Activated CD8-positive, alpha-beta memory T cell treated with anti-CD3 and anti-CD28 coated beads, Interleukin-2, amount 50 U/mL, for 1 hour (primary cell): Measurements from ENCODE around the gene TMEM140.
"Not testable (repeated sequence)": the region's sequence is repeated elsewhere in the genome, so short reads cannot be mapped to it uniquely, and the experiment has no call there.

Experiments
- DNase-seq: peaks from one replicate; pipeline ENCODE4 v3.0.0-alpha.2; 2020; ENCODE audit errors: extremely low read depth

Gene TMEM140

DNA sequence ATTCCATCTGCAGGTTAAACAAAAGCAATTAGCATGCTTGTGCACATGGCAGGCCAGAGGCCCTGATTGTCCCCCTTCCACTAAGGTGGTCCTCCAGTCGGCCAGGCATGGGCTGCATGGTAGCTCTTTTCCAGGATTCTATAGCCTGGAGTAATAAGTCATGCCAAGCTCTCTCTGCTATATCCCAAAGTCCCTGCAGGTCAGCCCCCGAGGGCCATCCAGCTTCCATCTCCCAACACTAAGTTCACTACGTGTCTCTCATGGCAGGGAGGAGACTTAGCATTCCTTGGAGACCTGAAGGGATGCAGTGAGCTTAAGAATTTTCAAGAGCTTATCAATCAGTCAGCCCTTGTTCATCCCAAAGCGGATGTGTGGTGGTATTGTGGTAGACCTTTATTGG is 26.0 kb downstream of the TMEM140 start:
- DNase-seq: not testable (repeated sequence)

DNA sequence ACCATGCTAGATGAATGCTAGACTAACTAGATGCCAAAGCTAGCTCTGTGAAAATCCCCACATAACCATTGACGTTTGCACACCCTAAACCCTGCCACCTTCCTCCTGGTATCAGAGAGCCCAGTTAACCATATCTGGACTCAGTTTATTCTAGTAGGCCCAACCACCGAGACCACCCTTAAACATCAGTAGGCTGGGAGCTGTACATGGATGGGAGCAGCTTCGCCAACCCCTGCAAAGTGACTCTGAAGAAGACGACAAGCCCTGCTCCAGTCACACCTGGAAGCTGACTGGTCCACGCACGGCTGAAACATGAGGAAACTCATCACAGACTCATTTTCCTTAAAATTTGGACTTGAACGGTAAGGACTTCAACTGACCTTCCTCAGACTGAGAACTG is 27.1 kb downstream of the TMEM140 start:
- DNase-seq: no peak

DNA sequence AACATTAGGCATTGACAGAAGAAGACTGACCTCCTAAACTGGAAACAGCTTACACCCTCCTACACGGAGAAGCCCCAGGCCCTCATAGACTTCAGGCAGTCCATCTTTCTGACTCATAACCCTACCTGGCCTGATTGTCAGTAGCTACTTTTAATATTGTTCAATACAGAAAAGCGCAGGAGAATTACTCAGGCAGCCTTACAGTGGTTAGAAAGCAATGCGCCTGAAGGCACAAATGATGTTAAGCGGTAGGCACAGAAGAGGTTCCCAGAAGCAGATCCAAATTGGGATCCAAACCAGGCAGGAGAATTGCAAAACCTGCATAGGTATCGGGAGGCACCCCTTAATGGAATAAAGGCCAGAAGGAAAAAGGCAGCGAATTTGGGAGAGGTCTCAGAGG is 28.1 kb downstream of the TMEM140 start:
- no peak for DNase-seq

DNA sequence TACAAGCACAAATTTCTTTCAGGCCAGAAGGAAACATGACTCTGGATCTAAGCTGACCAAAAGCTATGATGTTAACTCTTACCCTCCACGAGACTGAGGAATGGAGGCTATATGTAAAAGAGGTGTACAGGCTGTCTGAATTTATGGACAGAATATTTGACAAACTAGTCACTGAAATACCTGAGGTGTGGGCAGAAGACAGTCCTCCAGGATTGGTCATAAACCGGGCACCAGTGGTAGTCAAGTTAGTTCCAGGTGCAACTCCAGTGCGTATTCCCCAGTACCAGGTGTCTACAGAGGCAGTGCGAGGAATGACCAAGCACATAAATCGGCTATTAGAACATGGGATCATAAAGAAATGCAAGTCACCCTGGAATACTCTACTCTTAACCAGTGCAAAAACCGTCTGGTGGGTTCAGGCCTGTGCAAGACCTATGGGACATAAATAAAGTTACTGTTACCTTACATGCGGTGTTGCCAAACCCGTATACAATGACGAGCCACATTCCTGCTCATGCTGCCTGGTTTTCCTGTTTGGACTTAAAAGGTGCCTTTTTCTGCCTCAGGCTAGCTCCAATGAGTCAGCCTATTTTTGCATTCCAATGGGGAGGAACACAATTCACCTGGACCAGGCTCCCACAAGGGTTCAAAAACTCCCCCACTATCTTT is 29.3 kb downstream of the TMEM140 start:
- no peak for DNase-seq

DNA sequence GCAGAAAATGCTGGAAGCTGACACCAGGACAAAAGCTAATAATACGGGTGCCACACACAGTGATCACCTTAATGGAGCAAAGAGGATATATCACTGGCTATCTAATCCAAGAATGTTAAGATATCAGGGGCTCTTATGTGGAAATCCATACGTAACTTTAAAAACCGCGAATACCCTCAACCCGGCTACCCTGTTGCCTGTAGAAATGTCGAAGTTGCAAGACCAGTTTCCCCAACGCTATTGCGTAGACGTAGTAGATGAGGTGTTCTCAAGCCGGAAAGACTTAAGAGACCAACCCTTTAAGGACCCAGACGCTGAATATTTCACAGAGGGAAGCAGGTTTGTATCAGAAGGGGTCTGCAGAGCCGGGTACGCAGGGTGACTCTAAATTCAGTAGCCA is 30.5 kb downstream of the TMEM140 start:
- no peak for DNase-seq

DNA sequence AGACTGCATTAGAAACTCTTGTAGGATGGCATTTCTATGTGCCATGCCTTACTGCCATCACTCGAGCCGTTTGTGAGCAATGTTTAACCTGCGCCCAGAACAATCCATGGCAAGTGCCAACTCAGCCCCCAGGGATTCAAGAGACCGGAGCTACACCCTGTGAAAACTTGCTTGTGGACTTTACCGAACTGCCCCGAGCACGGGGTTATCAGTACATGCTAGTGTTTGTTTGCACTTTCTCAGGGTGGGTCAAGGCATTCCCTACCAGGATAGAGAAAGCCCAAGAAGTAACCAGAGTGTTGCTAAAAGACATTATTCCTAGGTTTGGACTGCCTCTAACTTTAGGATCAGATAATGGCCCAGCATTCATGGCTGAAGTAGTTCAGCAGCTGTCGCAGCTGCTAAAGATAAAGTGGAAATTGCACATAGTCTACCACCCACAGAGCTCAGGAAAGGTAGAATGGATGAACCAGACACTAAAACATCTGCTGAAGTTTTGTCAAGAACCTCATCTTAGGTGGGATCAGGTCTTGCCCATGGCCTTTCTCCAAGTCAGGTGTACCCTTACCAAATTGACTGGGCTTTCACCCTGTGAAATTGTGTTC is 31.6 kb downstream of the TMEM140 start:
- DNase-seq: no peak

DNA sequence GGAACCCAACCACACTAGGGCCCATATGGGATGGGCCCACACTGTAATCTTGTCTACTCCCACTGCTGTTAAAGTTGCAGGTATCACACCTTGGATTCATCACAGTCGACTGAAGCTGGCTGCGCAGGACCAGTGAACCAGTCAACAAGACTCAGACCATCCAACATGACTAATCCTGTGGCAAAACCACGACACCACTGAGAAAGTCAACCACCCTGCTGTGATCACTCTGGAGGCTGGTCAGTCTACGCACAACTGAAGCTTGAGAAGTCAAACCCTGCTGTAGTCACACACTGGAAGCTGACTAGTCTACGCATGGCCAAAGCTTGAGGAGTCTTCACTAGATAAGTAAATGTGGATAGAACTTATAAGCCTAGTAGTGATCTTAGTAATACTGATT is 32.2 kb downstream of the TMEM140 start:
- no peak for DNase-seq

DNA sequence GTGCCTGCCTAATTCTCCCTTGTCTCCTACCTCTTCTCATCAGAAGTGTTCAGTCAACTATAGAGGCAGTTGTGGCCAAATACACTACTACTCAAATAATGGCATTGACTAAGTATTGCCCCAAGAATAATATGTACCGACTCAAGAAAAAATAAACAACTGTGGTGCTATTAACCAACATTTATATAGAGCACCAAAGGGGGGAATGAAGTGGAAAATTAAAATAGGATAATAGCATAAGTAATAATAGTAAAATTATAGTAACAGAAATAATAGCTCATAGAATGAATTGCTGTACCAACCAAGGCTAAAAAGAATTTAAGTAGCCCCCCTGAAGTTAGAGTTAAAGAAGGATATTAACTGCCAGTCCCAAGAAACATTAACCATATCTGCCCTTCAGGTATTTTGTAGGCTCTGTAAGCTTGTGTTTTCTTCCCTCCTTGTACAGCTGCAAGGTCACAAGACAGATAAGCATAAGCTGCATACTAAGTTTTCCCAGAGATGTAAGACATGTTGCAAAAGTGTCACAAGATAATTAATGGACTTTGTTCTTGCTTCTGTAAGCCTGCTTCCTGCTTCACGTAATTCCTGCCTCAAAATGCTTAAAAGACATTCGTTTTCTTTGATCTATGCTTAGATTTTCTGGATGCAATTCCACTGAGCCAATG is 33.5 kb downstream of the TMEM140 start:
- no peak for DNase-seq

DNA sequence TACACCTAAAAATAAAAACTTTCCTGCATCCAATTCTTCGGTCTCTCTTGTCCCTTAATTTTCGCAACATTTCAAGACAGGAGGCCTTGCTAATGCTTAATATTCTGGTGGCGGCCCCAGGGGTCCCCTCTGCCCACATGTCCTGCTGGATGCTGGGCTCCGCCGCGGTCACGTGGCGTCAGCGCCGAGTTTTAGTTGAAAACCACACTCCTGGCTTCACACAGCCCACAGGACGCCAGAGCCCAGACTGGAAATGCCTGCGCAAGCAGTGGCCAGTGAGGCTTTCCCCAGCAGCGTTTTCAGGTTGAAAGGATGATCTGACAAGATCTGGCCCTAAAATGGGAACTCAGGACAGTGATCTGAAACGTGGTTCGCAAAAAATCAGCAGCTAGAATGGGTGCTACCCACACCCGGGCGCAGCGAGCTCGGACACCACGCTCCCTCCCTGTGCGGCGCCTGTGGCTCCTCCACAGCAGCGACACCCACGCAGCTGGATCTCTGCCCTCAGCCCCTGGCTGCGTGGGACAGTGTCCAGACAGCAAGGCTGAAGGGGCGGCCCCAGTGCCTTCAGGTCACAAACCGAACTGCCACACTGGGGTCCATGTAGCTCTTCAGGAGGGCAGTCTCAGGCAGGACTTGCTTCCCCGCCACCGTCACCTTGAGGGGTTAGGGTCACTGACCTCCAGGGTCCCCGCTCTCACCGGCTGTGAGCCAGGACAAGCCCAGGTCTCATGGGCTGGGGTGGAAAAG is 34.2 kb downstream of the TMEM140 start:
- no peak for DNase-seq

DNA sequence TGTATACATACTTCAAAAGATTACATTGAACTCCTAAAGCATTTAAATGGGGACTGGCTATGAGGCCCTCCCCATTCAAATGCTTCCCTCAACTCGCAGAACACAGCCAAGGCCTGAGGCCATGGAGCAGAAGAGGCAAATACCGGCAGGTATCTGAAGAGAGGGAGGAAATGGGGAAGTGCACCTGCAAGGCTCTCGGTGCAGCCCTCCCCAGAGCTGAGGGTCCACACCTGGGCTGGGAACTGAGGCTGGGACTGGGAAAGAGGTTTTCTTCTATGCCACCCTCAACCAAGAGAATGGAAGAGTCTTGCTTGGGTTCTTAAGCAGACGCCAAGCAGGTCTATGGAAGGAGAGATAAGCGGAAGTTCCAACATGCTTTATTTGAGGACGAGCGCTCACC is 35.6 kb downstream of the TMEM140 start:
- no peak for DNase-seq

DNA sequence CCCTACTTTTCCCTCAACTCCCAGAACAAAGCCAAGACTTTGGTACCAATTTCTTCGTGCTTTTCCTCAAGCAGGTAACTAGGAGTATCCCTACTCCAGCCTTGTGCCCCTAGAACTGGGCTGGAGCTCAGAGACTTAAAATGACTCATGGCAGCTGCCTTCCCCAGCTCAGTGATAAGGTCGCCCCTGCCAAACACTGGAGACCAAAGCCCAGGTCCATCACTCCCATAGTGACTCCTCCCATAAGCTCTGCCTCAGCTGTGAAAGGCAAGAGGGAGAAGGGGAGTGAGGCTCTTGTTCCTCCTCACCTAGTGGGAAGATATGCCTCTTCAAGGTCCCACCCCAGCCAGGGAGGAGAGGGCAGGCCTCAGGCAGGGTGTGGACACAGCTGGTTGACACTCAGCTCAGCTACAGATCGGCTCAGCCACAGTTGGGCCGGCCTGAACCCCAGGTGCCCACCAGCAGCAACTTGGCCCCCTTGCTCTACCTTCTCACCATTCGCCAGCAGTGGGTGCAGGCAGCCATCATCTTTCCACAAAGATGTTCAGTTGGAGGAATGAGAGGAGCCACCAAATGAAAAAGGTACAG is 36.5 kb downstream of the TMEM140 start:
- no peak for DNase-seq

DNA sequence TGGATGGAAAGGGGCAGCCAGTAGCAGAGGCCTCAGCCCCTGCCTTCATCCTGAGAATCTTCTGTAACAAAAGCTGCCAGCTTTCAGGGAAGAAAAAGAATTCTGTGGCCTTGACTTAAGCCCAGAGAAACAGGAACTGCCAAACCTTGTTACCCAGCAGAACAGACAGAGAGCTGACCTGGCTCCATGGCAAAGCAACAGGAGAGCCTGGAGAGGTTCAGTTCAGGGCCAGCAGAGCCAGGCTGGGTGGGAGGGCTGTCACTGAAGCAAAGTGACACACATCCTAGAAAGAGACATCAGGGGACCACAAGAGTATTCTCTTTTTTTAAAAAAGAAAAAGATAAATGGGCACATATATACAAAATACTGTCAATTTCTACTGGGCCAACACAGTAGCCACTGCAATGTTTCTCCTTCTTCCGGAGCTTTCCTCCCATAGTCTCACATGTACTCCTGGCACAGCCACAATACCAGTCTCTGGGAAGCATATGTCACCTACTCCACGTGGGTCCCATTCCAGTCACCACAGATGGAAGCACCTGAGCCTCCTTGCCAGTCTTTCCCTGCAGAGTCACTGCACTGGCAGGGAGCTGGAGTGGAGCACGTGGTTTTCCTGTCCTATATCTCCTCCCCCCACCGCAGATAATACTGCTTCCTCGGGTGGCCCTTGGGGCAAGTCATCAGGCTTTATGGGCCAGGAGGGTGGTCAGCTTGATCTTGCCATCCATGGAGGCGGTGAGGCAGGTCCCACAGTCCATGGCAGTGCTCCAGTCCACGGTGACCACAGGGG is 37.8 kb downstream of the TMEM140 start:
- DNase-seq: no peak

DNA sequence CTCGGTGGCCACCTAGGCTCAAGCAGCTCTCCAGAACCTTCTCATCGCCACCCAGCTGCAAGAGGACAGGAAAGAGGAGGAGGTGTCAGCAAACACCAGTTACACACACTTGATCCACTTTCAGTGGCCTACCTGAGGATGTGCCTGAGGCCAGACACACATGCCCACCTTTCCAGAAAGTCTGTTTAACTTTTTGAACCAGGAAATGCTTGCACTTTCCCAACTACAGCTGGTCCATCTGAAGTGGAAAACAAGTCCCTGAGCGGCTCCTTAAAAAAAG is 38.3 kb downstream of the TMEM140 start:
- DNase-seq: no peak

DNA sequence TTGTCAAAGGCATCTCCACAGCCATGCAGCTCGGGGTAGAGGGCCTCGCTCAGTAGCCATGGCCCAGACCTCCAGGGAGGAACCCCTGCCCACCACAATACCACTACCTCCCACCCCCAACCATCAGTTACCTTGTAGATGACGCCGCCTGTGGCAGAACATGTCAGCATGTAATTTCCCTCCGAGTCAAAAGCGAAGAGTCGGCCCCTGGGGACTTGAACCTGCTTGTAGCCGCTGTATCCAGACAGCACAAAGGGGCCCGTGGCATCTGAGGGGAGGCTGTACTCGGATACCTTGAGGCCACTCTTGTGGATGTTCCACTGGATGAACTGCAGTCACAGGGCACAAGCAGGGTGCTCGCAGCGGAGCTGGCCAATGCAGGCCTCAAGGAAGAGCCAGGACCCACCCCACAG is 39.0 kb downstream of the TMEM140 start:
- DNase-seq: no peak

DNA sequence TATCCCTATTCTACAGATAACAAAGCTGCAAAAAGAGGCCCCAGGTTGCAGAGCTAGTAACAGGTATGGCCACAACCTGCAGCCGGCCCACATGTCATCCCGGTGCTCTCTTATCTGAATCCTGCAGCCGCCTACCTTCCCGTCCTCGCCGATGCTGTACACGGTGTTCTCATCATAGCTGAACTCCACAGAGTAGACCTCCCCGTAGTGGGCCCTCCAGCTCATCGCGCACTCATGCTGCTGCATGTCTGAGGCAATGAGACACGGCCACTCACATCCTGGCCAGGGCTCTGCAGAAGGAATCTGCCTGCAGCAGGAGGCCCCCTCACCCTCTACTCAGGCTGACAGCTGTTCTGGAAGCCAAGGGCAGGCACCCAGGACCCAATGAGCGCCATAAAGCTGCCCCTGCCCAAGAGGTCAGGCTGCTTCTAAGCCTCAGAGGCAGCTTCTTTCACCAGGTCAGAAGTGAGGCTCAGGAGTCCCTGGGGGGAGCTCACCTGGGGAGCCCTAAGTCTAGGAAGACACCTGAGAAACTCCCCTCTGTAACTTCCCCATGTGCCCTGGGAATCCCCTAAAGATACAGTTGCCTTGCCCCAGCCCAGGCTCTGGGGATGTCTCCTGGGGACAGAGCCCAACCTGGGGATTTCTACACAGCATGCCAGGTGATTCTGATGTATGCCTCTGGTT is 40.6 kb downstream of the TMEM140 start:
- no peak for DNase-seq

DNA sequence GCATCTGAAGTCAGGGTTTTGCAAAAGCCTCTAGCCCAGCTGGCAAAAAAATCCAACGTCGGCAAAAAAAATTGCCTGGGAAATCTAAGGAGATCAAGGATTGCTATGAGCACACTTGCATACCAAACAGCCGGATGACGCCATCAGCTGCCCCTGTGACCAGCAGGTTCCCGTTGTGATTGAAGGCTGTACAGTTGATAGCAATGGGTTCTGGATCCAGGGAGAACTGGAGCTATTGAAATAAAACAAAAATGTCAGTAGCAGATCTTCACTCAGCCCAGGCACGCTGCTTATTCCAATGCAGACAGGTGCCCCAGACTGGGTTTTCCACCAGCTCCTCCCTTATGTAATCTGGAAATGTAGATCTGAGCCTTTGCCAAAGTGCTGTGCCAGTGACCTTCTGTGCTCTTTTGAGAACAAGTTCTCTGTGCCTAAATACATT is 41.4 kb downstream of the TMEM140 start:
- DNase-seq: no peak

DNA sequence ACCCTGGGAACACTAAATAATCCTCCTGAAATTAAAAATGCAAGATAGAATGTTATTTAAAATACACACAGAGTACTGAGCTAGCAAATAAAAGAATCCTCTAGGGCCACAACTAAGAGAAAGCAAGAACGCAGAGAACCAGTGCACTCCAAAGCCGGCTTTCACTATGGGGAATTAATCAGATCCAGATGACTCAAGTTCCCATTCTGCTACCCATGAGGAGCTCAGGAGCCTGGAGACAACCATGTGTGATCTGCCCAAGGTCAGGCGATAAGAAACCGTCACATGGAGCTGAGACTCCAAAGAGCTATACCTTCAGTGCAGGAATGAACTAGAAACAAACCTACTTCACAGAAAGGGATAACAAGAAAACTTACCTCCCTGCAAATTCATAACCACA is 42.1 kb downstream of the TMEM140 start:
- DNase-seq: no peak

DNA sequence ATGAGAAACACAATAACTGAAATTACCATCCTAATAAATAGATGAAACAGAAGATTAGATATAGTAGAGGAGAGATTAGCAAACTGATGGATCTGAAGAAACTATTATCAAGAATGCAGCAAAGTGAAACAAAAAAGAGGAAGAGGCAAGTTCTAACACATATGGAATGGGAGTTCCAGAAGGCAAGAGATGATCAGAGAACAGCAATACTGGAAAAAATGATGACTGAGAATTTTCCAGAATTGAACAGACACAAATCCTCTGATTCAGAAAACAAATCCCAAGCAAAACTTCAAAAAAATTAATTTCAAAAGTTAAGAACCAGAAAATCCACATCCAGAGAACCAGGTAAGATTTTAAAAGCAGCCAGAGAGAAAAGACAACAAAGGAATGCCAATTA is 42.8 kb downstream of the TMEM140 start:
- DNase-seq: no peak

DNA sequence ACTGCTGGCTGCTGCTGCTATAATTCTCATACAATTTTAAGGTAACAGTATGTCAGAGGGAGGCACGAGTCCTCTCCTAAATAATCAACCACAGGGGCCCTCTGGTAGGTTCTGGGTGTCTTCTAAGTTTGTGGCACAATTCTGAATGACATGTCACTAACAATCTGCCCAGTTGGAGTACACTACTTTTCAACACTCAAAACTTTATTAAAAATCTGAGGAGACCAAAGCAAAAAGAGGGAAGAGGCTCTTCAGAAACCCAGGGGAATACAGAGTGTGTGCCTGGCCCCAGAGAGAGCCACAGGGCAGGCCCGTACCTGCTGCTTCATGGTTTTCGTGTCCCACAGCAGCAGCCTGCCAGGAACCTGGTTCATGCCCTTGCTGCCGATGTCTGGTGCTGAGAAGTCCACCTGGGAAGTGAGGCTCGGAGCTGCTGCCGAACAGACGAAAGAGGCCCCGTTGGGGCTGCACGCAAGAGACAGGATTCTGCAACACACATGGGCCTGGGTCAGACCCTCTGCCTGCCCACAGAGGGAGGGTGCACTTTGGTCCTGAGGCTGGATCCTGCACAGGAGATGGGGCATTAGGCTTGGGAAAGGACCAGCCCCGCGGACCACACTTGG is 45.2 kb downstream of the TMEM140 start:
- no peak for DNase-seq

DNA sequence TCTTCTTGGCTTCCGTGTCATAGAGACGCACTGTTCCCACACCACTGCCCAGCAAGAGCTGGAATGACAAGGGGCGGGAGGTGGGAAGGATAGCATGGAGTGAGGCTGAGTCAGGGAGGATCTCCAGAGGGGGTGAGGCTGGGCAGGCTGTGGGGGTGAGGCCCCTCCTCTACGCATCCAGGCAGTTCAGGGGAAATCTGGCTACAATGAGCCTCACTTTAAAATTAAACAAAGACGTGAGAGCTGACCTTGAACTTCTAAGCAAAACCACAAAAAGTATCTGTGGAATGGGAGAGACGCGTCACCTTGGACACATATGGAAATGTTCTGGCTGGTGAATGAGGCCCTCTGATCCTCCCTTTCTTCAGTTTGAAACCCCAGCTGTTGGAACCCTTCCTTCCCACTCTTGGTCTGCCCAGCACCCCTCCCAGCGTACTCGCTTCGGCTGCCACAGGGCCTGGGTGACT is 45.8 kb downstream of the TMEM140 start:
- DNase-seq: no peak
